HG03342 (cell line): ENCODE measurements around the gene UBR3.
"Not testable (repeated sequence)": the region's sequence is repeated elsewhere in the genome, so short reads cannot be mapped to it uniquely, and the experiment has no call there.

ENCODE experiments used
- ATAC-seq: cut with Tn5 transposase; IDR thresholded peaks from one replicate; pipeline ENCODE4 v1.9.1; 2021; ENCODE audit warnings: mild to moderate bottlenecking, moderate library complexity; ENCODE audit not compliant: unreplicated experiment

UBR3 gene

DNA sequence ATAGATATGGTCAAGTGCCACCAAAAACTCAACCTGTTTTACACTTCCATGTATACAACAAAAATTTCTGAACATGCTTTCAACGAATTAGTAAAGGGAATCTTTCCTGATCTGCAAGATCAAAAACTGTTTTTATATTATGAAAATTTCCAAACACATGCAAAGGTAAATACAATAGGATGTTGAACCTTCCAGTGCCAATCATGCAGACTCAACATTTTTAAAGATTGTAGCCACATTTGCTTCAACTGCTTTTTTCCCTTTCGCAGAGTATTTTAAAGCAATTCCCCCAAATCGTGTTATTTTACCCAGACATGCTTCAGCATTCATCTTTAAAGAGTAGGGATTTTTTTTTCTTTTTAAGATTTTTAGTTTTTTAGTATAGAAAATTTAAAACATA is 40.3 kb downstream of the UBR3 start:
- ATAC-seq: no peak

DNA sequence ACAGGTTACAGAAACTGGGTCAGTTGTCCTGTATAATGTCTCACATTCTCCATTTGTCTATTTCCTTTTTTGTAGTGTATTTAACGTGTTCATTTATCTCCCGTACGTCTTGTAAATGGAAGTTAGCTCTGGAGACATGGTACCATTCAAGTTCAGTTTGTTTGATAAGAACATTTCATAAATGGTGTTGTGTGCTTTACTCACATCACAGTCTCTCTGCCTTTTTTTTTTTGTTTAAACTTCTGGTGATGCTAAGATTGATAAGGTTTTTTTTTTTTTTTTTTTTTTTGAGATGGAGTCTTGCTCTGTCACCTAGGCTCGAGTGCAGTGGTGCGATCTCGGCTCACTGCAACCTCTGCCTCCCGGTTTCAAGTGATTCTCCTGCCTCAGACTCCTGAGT is 41.7 kb downstream of the UBR3 start:
- no peak for ATAC-seq

DNA sequence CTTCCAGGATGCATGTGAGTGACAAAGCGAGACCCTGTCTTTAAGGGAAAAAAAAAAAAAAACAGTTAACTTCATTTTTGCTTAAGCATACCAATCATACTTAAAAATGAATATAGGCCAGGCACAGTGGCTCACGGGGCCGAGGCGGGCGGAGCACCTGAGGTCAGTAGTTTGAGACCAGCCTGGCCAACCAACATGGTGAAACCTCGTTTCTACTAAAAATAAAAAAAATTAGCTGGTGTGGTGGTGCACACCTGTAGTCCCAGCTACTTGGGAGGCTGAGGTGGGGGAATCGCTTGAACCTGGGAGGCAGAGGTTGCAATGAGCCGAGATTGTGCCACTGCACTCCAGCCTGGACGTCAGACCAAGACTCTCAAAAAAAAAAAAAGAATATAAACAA is 44.1 kb downstream of the UBR3 start:
- ATAC-seq: not testable (repeated sequence)

DNA sequence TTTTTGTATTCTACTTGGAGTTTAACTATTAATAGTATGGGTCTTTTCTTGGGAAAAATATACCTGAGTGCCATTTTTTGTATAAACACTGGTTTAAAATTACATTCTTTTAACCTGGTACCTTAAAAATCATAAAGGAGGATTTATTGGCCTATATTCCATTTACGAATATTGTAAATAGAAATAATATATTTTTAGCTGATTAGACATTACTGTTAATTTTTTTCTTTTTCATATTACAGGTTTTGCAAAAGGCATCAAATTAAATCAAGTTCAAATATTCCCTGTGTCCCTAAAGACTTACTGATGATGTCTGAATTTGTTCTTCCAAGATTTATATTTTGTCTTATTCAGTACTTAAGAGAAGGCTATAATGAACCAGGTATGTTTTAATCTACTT is 44.7 kb downstream of the UBR3 start:
- no peak for ATAC-seq

DNA sequence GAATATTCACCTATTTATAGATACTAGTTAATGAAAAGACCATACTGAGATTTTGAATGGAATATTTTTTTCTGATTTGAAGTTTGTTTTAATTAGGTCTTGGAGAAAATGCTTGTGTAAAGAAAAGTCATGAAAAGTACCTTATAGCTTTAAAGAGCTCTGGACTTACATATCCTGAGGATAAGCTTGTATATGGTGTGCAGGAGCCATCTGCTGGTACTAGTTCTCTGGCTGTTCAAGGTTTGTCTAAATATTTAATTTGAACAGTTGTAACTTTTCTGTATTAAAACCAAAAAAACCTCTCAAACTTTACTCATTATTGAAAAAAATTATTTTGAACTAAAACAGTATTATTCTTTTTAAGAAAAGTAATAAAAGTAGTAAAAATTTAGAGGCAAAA is 50.1 kb downstream of the UBR3 start:
- ATAC-seq: no peak

DNA sequence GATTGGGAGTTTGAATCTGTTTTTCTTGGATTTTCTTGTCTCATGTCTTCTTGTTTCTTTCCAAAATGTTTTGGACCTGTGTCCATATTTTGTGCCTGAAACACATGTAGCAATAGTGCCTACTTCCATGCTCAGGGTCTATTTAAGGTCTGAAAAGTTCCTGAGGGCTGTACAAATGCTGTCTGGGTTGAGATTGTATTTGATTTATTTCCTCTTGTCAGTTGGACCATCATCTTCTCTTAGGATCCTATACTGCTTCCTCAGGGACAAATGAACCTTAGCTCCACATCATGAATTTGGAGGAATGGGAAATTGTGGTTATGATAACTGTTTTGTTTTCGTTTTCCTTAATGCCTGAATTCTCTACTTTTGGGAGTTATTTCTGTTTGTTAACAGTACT is 59.9 kb downstream of the UBR3 start:
- no peak for ATAC-seq

DNA sequence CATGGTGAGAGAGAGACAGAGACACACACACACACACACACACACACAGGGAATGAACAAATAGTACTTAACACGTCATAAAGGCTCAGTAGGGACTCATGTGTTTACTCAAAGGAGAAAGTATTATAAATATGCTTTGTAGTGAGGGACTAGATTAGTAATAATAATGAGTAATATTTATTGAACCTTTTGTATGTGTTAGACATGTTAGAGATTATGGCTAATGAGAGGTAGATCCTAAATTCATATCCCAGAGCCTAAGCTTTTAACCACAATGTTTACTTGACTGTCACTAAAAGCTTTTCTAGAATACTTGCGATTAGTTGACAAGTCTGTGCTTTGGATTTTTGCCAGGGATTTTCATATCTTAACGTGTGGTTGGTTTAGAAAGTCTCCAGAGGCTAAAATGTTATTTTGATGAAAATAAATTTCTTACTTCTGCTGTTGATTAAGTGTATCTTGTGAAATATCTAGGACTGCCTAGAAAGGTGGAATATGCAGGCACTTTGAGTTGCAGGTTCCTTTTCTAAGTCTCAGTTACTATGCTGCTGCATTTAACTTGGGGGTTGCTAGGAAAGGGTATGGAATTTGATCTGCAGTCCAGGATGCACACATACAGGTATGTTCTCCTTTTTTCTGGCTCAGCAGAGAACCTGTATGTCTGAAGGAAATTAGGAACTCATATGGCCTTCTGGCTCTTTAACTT is 64.5 kb downstream of the UBR3 start:
- no peak for ATAC-seq

DNA sequence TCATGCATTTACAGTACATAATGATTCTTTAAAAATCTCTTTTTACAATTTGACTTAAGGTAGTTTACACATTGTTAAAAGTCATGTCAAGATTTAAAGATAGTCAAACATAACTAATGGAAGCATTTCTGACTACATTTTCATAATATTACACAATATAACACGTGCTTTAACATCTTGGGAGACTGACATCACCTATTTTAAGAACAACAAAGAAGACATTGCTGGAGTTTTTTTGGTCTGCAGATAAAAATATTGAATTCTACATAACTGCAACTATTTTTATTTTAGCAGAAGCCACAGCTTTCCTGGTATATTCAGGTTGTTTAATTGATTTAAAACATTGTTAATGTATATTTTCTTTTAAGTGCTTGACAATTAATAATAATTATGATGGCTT is 65.7 kb downstream of the UBR3 start:
- ATAC-seq: no peak

DNA sequence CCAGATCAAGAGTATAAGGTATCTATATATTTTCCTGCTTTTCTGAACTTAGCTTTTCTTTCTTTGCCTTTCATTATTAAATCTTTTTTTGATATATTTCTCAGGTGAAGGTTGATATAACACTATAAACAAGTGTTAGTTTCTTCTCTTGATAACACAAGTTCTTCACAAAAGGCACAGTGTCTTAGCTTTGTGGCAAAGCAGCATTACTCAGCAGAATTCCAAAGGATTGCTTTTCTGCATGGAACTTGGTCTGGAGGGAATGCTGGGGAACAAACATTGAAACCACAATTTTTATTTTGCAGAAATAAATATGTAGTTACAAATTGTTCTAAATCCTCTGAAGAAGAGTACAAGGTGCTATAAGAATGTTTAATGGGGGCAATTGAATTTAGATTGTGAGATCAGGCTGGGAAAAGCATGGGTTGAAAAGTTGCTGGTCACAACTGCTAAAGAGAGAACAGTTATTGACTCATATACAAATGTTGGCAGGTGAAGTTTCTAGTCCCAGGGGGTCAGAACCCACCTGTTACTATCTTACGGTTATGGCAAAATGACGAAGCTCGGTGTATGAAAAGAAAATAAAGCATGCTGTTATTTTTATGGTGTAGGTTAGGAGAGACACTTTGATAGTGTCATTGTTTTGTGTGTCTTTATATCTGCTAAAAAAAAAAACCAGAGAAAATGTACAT is 68.2 kb downstream of the UBR3 start:
- ATAC-seq: no peak

DNA sequence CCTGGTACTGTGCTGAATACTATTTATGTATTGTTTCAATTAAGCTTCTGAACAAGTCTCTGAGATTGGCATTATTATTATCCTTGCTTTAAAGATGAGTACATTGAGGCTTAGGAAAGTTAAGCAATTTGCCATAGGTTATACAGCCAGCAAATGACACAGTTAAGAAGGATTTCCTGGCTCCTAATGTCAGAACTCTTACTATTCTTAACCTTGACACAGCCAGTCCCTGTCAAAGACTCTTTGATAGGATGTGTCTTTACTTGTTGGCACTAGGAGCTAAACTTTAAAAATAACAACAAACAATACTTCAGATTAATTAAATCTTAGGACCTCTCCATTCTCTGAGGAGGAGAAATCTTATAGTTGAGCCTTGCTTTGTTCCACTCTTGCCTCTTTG is 70.6 kb downstream of the UBR3 start:
- ATAC-seq: no peak

DNA sequence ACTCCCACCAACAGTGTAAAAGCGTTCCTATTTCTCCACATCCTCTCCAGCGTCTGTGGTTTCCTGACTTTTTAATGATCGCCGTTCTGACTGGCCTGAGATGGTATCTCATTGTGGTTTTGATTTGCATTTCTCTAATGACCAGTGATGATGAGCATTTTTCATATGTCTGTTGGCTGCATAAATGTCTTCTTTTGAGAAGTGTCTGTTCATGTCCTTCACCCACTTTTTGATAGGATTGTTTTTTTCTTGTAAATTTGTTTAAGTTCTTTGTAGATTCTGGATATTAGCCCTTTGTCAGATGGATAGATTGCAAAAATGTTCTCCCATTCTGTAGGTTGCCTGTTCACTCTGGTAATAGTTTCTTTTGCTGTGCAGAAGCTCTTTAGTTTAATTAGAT is 72.8 kb downstream of the UBR3 start:
- not testable (repeated sequence) for ATAC-seq

DNA sequence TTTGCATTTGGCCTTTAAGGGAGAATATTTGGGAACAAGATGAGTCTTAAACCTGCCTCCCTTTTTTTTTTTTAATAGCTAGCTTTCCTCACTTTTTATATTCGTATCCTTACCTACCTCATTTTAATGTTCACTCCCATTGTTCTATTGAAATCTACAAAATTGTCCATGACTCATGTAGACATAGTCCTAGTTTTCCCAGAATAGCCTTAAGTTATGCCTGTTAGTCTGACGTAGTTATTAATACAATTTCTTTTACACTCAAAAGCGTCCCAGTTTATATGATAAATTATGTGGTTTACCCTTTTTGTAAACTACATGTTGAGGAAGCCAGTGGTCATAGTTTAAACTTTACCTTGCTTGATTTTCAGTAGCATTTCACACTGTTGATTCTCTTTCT is 73.4 kb downstream of the UBR3 start:
- ATAC-seq: no peak

DNA sequence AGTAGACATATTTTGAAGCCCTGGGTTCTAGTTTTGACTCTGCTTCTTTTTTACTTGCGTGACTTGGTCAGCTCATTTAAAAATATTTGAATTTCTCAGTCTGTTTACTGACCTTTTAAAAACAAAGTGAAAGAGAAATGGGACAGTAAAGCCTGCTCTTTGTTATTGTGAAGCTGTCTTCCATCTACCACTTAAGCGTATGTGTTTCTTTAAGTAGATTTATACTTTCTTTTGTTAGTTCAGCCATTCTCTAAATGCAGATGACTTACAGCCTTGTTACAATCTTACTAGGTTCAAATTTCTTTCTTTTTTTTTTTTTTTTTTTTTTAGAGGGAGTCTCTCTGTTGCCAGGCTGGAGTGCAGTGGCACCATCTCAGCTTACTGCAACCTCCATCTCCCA is 79.5 kb downstream of the UBR3 start:
- no peak for ATAC-seq

DNA sequence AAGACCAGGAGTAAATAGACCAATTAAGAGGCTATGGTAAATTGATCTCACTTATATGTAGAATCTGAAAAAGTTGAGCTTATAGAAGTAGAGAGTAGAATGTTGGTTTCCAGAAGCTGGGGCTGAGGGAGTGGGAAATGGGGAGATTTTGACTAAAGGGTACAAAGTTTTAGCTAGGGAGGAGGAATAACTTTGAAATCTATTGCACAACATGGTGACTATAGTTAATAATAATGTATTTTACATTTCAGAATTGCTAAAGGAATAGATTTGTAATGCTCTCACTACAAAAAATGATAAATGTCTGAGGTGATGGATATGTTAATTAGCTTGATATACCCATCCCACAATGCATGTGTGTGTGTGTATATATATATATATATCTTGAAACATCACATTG is 82.1 kb downstream of the UBR3 start:
- ATAC-seq: no peak

DNA sequence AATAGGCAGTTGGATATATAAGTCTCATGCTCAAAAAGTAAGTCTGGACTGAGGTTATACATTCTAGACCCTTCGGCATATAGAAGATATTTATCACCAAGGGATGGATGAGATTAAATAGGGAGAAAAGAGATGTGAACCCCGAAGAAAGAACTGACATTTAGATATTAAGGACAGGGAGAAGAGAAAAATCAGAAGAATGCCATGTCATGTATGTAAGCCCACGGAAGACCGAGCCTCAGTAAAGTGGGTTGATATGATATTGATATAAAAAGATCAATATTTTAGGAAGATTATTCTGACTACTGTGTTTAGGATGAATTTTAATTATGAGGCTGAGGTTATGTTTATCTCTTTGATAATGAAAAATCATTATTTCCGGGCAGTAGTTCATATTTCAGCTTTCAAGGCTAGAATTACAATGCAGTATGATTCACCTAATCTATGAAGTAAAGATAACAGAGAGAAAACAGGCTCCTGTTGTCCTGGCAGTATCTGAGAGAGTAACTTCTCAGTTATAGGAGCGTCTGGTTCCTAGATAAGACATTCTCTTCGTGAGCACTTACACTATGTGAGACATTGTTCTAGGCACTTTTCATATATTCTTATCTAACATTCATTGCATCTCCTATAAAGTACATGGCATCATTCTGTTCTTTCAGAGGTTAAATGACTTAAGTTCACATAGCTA is 83.0 kb downstream of the UBR3 start:
- no peak for ATAC-seq

DNA sequence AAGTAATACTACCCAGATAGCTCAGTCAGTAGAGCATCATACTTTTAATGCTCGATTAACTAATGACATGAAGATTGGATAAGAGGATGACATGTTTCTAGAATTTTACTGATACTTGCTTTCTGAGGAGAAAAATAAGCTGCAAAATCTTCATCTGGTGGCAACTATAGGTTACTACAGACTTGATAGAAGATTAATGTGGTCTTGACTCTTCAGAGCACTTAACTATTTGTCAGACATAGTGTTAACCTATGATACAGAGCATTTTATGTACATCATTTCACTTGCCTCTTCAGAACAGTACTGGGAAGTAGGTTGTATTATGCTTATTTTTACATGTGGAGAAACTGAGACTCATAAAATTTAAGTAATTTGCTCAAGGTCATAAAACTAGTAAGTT is 83.9 kb downstream of the UBR3 start:
- ATAC-seq: no peak

DNA sequence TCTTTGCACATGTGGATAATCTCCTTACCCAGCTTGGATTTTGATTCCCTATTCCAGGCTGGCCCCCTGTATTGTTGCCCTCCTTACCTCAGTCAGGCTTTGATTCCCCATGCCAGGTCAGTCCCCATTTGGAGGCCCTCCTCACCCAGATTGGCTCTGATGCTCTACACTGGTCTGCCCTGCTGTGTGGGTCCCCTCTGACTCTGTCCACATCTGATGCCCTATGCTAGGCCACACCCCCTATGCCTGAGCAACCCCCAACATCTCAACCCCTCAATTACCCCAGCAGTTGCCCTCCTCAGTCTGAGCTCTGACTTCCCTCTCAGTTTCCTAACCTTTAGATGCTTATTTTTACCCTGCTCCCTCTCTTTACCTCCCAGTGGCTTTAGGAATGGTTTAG is 89.4 kb downstream of the UBR3 start:
- no peak for ATAC-seq

DNA sequence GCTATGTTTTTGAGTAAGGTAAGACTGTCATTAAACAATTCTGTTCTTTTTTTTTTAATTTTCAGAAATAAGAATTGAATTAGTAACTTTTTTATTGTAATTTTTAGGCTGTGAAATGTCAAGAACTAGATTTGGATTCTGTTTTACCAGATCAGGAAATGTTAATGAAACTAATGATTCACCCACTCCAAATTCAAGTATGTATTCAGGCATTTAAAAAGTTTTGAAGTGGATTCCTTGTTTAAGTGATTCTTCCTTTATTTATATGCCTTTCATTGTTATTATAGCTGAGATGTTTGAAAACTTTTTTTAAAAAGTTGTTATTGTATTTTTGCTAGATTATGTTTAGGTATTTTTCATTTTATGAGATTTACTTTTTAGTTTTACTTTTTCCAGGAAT is 96.7 kb downstream of the UBR3 start:
- no peak for ATAC-seq

DNA sequence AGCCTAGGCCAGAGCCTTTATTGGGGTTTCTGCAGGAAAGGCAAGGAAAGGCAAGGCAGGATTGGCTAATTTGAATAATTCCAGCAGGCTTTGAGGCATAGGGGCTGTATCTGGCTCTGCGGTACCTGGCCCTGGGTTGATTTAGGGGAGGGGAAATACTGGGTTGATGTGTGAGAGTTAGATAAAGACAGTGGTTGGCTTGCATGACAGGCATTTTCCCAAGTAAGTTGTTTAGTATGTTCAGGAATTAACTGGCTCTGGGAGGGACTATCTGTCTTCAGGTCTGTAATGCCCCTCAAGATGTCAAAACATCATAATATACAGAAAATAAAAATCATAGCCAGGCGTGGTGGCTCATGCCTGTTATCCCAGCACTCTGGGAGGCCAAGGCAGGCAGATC is 98.7 kb downstream of the UBR3 start:
- ATAC-seq: no peak

DNA sequence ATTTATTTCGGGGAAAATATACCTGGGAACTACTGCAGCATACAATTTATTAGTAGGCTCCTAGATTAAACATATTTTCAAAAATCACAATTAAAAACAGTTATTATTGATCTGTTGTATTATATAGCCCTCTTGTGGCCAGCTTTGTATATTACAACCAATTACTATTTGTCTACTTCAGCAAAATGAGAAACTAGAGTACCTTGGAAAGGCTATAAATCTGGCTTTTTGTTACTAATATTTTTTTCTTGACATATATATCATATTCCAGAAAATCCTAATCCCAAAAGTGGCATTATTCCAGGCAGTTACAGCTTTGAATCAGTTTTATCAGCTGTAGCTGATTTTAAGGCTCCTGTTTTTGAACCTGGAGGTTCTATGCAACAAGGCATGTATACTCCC is 101.2 kb downstream of the UBR3 start:
- ATAC-seq: no peak

DNA sequence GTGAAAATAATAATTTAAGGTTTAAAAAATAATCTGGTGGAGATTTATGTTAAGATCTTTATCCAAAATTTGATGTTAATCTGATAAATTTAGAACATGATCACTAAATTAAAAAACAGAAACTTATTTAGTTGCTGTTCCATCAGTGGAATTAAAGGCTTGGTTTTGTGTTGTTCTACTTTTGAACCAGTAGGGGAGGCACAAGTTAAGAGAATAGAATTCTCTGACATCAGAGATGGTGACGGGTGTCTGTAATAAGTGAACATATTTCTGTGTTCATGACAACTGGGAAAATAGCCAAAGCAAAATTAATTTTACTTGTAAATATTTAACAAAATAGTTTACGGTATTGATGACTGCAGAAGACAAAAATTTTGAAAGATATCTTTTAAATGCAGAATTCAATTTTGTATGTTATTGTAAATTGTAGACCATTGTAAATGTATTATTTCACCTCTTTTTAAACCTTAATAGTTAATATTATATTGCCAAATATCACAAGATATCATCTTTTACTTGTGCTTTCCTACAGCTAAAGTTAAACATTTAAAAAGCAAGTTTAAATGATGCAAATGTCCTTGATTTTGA is 106.0 kb downstream of the UBR3 start:
- ATAC-seq: peak; percentile 87

DNA sequence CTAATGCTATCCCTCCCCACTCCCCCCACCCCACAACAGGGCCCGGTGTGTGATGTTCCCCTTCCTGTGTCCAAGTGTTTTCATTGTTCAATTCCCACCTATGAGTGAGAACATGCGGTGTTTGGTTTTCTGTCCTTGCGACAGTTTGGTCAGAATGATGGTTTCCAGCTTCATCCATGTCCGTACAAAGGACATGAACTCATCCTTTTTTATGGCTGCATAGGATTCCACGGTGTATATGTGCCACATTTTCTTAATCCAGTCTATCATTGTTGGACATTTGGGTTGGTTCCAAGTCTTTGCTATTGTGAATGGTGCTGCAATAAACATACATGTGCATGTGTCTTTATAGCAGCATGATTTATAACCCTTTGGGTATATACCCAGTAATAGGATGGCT is 109.4 kb downstream of the UBR3 start:
- ATAC-seq: not testable (repeated sequence)
